ENCODE data around the gene TUFT1.
"Not testable (repeated sequence)": the region's sequence is repeated elsewhere in the genome, so short reads cannot be mapped to it uniquely, and the experiment has no call there.

Gene TUFT1

DNA sequence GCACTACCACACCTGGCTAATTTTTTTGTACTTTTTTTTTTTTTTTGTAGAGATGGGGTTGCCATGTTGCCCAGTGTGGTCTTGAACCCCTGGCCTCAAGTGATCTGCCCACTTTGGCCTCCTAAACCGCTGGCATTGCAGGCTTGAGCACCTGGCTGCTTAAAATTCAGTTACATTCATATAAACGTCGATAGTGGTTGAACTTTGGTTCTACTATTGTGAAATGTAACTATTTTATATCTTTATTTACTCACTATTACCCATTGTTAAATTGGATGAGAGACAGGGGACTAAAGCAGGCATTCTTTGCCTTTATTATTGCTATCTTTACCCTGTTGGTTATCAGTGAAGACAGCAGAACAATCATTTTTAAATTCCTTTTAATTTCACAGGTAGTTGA, 77.9 kb downstream of the TUFT1 start:
- no peak for DNase-seq (ENCODE audit: low spot score)

DNA sequence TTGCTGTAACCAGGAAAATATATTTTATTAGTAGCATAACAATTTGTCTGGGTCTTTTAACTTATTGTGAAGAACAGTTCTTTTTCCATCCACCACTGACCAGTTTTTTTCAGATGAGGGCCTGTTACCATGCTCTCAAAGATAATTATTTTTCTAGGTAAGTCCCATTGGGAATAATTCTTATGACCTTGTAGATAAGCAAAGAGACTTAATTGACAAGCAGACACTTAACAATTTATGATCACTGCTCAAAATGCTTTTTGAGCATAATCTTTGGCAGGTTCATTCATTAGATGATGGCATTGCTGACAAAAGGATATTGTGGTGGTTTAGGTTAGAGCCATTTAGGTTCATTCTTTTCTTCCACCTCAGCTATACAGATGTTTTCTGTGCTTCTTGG, 78.4 kb downstream of the TUFT1 start:
- DNase-seq (ENCODE audit: low spot score), result no peak

DNA sequence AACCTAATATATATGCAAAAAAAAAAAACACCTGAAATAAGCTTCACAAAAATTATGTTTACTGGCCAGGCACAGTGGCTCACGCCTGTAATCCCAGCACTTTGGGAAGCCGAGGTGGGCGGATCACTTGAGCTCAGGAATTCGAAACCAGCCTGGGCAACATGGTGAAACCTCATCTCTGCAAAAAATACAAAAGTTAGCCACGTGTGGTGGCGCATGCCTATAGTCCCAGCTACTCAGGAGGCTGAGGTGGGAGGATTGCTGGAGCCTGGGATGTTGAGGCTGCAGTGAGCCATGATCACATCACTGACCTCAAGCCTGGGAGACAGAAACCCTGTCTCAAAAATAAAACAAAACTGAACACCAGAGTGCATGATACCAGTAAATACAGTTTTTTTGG, 78.9 kb downstream of the TUFT1 start:
- DNase-seq (ENCODE audit: low spot score), result not testable (repeated sequence)

DNA sequence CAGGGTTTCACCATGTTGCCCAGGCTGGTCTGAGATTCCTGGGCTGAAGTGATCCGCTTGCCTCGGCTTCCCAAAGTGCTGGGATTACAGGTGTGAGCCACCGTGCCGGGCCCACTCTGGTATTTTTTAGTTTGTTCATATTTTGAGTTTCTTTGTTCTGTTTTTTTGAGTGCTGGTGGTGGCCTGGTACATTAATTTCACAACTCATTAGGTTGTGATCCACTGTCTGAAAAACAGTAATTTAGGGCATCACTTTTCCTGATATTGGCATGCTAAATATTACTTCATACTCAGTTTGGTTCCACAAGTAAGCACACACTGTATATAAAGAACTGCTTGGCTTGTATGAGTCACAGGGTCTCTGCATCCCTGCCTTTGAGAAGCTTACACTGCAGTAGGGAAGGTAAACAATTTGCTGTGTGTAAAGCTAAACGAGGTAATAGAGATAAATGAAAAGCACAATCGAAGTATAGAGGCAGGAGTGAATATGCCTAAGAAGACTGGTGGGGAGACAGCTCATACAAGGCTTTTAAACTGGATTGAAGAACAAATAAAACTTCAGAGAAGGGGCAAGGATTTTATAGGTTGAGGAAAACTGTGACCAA, 79.5 kb downstream of the TUFT1 start:
- no peak for DNase-seq (ENCODE audit: low spot score)

DNA sequence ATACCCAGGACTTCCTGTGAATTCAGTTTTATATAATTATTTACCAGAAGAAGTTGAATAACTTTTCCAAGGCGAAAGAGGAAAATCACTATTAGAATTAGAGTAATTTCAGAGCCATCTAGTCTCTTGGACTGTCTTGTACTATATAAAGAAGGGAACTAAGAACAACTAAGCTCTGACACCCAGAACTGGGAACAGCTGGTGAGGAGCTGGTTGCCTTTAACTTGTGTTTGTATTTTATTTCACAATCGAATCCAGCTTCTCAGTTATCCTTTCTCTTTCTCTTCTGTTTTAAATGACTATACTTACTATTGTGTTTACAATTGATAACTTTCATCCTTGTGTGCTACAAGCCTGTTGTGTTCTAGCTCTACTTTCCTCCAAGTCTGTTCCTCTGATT, 80.2 kb downstream of the TUFT1 start:
- no peak for DNase-seq (ENCODE audit: low spot score)

DNA sequence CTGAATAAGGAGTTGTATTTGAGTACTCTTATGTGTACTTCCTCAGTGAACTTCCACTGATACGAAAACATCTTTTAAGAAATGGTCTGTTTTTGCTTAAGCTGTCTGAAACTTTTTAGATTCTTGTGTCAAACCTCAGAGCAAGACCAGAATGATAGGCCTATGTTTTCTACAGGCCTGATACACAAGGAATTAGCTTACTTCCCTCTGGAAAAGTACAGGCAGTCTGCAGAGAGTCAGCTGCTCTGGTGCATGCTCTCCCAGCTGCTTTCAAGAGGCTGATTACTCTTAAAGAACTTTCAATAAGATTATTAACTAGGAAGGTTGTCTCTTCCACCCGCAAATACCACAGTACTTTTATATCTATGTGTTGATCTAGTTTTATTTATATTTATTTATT, 81.2 kb downstream of the TUFT1 start:
- DNase-seq (ENCODE audit: low spot score), result no peak

DNA sequence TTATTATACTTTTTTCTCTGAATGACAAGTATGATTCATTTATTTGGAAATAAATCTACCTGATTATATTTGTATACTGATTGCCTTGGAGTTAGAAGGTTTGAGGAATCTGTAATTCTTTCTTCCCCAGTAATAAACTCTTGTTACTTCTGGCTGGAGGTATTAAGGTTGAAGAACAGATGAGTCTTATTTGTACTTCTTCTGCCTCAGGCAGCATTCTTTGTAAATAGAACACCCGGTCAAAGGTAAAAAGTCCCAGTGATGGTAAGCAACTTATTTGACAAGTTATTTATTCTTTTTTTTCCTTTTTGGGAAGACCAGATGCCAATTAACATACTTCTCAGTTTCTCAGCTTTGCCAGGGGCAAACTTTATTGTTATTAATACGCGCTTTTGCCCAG, 84.7 kb downstream of the TUFT1 start:
- DNase-seq (ENCODE audit: low spot score), result no peak

DNA sequence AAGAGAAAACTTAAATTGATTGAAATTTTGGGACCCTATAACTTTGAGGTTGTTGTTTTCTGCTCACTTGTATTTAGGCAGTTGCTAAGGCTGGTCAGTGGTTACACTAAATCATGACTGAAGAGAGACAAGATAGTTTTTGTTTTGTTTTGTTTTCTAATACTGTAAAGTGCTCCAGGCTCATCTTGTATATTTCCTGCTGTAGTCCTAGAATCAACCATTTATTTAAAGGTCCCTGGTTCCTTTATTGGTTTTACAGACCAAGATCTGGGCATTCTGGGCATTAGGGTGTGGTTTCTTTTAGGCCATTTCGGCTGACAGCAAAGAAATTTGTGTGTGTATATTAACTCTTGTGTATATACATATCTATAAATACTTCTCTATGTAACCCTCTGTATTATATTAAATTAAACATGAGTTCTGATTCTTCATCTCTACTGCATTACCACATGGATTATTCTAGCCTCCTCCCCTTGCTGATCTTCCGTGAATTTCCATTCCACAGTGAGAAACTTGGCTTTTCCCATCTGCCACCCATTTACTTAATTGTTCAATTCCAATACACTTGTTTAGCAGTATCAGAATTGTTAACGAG, 86.7 kb downstream of the TUFT1 start:
- DNase-seq (ENCODE audit: low spot score), result no peak

DNA sequence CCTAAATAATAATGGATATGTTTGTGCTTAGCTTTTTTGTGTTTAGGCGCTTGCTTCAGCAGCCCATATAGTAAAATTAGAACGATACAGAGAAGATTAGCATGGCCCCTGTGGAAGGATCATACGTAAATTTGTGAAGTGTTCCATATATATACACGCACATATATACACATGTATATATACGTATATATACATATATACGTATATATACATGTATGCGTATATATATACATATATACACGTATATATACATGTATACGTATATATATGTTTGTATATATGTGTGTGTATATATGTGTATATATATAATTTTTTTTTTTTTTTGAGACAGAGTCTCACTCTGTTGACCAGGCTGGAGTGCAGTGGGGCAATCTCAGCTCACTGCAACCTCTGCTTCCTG, 89.2 kb downstream of the TUFT1 start:
- no peak for DNase-seq (ENCODE audit: low spot score)
